H1 (cell line): ENCODE measurements around the gene RIMS1. TPM values are rescaled to one million over a fixed set of nuclear protein-coding genes. Genes with fewer than 3 reads are reported as not detected.

Experiments used
- CTCF ChIA-PET: fragments of 300-600 bp; sonication (Branson Sonifier 250); formaldehyde crosslinking; loops from one replicate; lab custom pipeline; 2021; ENCODE audit not compliant: partially characterized antibody; lab: Charles Lee
- POLR2A ChIA-PET: fragments of 300-600 bp; sonication (Branson Sonifier 250); formaldehyde crosslinking; loops from one replicate; lab custom pipeline; 2021; ENCODE audit warnings: inconsistent platforms; ENCODE audit not compliant: partially characterized antibody; lab: Charles Lee
- DNase-seq, 2 experiments: peaks; one replicate each; pipeline versions ENCODE4 v3.0.0 to v3.0.0-alpha.2; 2010 to 2022; ENCODE audit warnings: low spot score in 2 of 2, low read depth in 1 of 2, mixed read lengths in 1 of 2
- FAIRE-seq: peaks from 2 replicates; lab custom pipeline; 2011; peaks lifted over from hg19 to GRCh38; lab: Jason Lieb, UNC
- H2AFZ ChIP-seq: 2 replicates; pipeline ENCODE4 v1.8.1; 2012; ENCODE audit warnings: low read length, inconsistent platforms
- H2AK5ac ChIP-seq: 2 replicates; pipeline ENCODE4 v1.6.1; 2013; ENCODE audit warnings: low read depth, low read length
- H2BK120ac ChIP-seq: replicated peaks from 2 replicates; pipeline ENCODE3; 2013; ENCODE audit warnings: low read depth, low read length, inconsistent platforms
- H2BK12ac ChIP-seq: 2 replicates; pipeline ENCODE4 v1.6.1; 2013; ENCODE audit warnings: low read depth, low read length
- H2BK15ac ChIP-seq: 2 replicates; pipeline ENCODE4 v1.6.1; 2013; ENCODE audit warnings: low read length
- H2BK20ac ChIP-seq: 2 replicates; pipeline ENCODE4 v1.6.1; 2013; ENCODE audit warnings: low read length
- H2BK5ac ChIP-seq: 2 replicates; pipeline ENCODE4 v1.6.1; 2013; ENCODE audit warnings: low read depth, low read length
- H3K14ac ChIP-seq: 2 replicates; pipeline ENCODE4 v1.6.1; 2013; ENCODE audit warnings: inconsistent platforms; ENCODE audit not compliant: insufficient read length
- H3K18ac ChIP-seq: 2 replicates; pipeline ENCODE4 v1.6.1; 2013; ENCODE audit warnings: low read length; ENCODE audit errors: extremely low read depth
- H3K23ac ChIP-seq: 2 replicates; pipeline ENCODE4 v1.6.1; 2013; ENCODE audit warnings: inconsistent platforms; ENCODE audit not compliant: insufficient read length
- H3K23me2 ChIP-seq: 2 replicates; pipeline ENCODE4 v1.6.1; 2013; ENCODE audit warnings: low read depth, low read length
- H3K27ac ChIP-seq: 2 replicates; pipeline ENCODE4 v1.6.1; 2011; ENCODE audit warnings: low read depth, low read length, inconsistent platforms
- H3K27me3 ChIP-seq, 4 experiments: replicated peaks in 1 of 4; 1 replicate in 1 of 4; 2 replicates in 3 of 4; pipeline versions ENCODE4 v1.6.1 to v1.8.1; 2011 to 2013; ENCODE audit warnings: low read length in 3 of 4, mild to moderate bottlenecking in 3 of 4, inconsistent platforms in 2 of 4, mixed read lengths in 2 of 4, moderate library complexity in 1 of 4; ENCODE audit not compliant: control insufficient read depth in 3 of 4, insufficient read depth in 3 of 4; ENCODE audit errors: extremely low read depth in 1 of 4
- H3K36me3 ChIP-seq, 4 experiments: 2 replicates each; pipeline versions ENCODE4 v1.6.1 to v1.8.1; 2011 to 2013; ENCODE audit warnings: mild to moderate bottlenecking in 4 of 4, low read length in 3 of 4, moderate library complexity in 2 of 4, control low read depth in 1 of 4, inconsistent platforms in 1 of 4; ENCODE audit not compliant: insufficient read depth in 4 of 4, control insufficient read depth in 2 of 4
- H3K4ac ChIP-seq: replicated peaks from 2 replicates; pipeline ENCODE3; 2013; ENCODE audit warnings: low read length, low read depth, mixed read lengths, inconsistent platforms; ENCODE audit not compliant: insufficient read length
- H3K4me1 ChIP-seq, 4 experiments: replicated peaks in 1 of 4; 1 replicate in 1 of 4; 2 replicates in 3 of 4; pipeline versions ENCODE4 v1.6.1 to v1.8.1; 2011 to 2013; ENCODE audit warnings: low read length in 3 of 4, inconsistent platforms in 2 of 4, mixed read lengths in 1 of 4; ENCODE audit not compliant: insufficient read depth in 4 of 4, control insufficient read depth in 3 of 4
- H3K4me2 ChIP-seq, 2 experiments: 2 replicates each; pipeline versions ENCODE4 v1.6.1 to v1.8.1; 2011 to 2013; ENCODE audit warnings: low read depth in 2 of 2, low read length in 2 of 2, control low read depth in 1 of 2, inconsistent platforms in 1 of 2, mild to moderate bottlenecking in 1 of 2; ENCODE audit not compliant: insufficient read depth in 1 of 2
- H3K4me3 ChIP-seq, 4 experiments: fragments of 200-600, 300-600 bp in 1 of 4; sonication (generic), shearing (Covaris generic), sonication (Bioruptor Twin) in 1 of 4; 2 replicates each; pipeline versions ENCODE4 v1.5.1 to v1.8.1; 2011 to 2016; ENCODE audit warnings: low read length in 4 of 4, low read depth in 3 of 4, control low read depth in 2 of 4, inconsistent platforms in 2 of 4, mild to moderate bottlenecking in 2 of 4, mixed read lengths in 1 of 4, moderate library complexity in 1 of 4; ENCODE audit not compliant: insufficient read depth in 2 of 4; ENCODE audit errors: extremely low read depth in 1 of 4
- H3K56ac ChIP-seq: replicated peaks from 2 replicates; pipeline ENCODE3; 2013; ENCODE audit warnings: low read depth, mild to moderate bottlenecking, mixed read lengths, low read length, inconsistent platforms; ENCODE audit not compliant: insufficient read length
- H3K79me1 ChIP-seq: 2 replicates; pipeline ENCODE4 v1.6.1; 2013; ENCODE audit warnings: low read depth, low read length, control low read depth
- H3K79me2 ChIP-seq, 2 experiments: 2 replicates each; pipeline versions ENCODE4 v1.6.1 to v1.8.1; 2012 to 2013; ENCODE audit warnings: low read length in 2 of 2, mild to moderate bottlenecking in 2 of 2, inconsistent platforms in 1 of 2; ENCODE audit not compliant: insufficient read depth in 2 of 2, control insufficient read depth in 1 of 2
- H3K9ac ChIP-seq, 4 experiments: replicated peaks in 1 of 4; 1 replicate in 1 of 4; 2 replicates in 3 of 4; pipeline versions ENCODE4 v1.6.1 to v1.8.1; 2011 to 2013; ENCODE audit warnings: low read depth in 3 of 4, low read length in 3 of 4, control low read depth in 2 of 4, mild to moderate bottlenecking in 2 of 4, moderate library complexity in 2 of 4, inconsistent platforms in 1 of 4; ENCODE audit errors: extremely low read depth in 1 of 4
- H3K9me3 ChIP-seq, 2 experiments: 2 replicates each; pipeline versions ENCODE4 v1.6.1 to v1.8.1; 2012 to 2013; ENCODE audit warnings: mild to moderate bottlenecking in 2 of 2, moderate library complexity in 2 of 2, control low read depth in 1 of 2, inconsistent platforms in 1 of 2, low read depth in 1 of 2, low read length in 1 of 2, mixed read lengths in 1 of 2; ENCODE audit not compliant: insufficient read depth in 2 of 2
- H4K20me1 ChIP-seq, 2 experiments: replicated peaks in 1 of 2; 2 replicates each; pipeline versions ENCODE3 to v1.8.1; 2011 to 2013; ENCODE audit warnings: inconsistent platforms in 2 of 2, low read length in 2 of 2, mild to moderate bottlenecking in 1 of 2; ENCODE audit not compliant: insufficient read depth in 2 of 2, control insufficient read depth in 1 of 2
- H4K5ac ChIP-seq: 2 replicates; pipeline ENCODE4 v1.6.1; 2013; ENCODE audit warnings: low read length, low read depth, mixed read lengths, inconsistent platforms; ENCODE audit not compliant: insufficient read length
- H4K8ac ChIP-seq: 2 replicates; pipeline ENCODE4 v1.8.0; 2013; ENCODE audit warnings: mild to moderate bottlenecking, moderate library complexity, low read length, inconsistent platforms; ENCODE audit not compliant: insufficient read depth; ENCODE audit errors: extremely low read depth
- H4K91ac ChIP-seq: replicated peaks from 2 replicates; pipeline ENCODE3; 2013; ENCODE audit warnings: low read length, mixed read lengths, inconsistent platforms; ENCODE audit not compliant: insufficient read length
- EP300 ChIP-seq, 2 experiments: IDR thresholded peaks; 1 replicate in 1 of 2; 2 replicates in 1 of 2; pipeline ENCODE4 v1.6.1; 2011 to 2012; ENCODE audit warnings: low read depth in 2 of 2, low read length in 2 of 2, mild to moderate bottlenecking in 2 of 2, borderline replicate concordance in 1 of 2, inconsistent platforms in 1 of 2, moderate library complexity in 1 of 2
- WGBS, 2 experiments: shearing (Covaris generic) in 1 of 2; methylation state at CpG; one replicate each; pipeline versions ENCODE4 v1.1.6 to v1.1.7; 2013 to 2015; ENCODE audit warnings: low lambda C conversion rate in 2 of 2, mixed read lengths in 2 of 2, inconsistent platforms in 1 of 2, low coverage in 1 of 2, missing lambda C conversion rate in 1 of 2; ENCODE audit not compliant: insufficient replicate concordance in 2 of 2, insufficient coverage in 1 of 2, insufficient read length in 1 of 2; ENCODE audit errors: extremely low coverage in 1 of 2, missing lambda C conversion rate in 1 of 2; 5-methylcytosine and 5-hydroxymethylcytosine counted together
- polyA plus RNA-seq, 7 experiments: library from polyadenylated mRNA; depleted of rRNA in 3 of 7; stranded (reverse) in 5 of 7; unstranded in 2 of 7; fragments of >200 nt in 5 of 7; fragments of 200-250 nt in 2 of 7; gene quantifications; 1 replicate in 5 of 7; 2 replicates in 1 of 7; 4 replicates in 1 of 7; pipeline versions ENCODE4 v1.2.1 to v1.2.3, GENCODE V29; 2011 to 2013; ENCODE audit warnings: missing spikeins in 2 of 7, mixed read lengths in 2 of 7
- total RNA-seq: library from RNA; stranded (reverse); fragmentation: NEBNext Ultra II Directional; extraction: Animal tissue kit (Norgen Biotek cat#: 25700); gene quantifications from 2 replicates; pipeline ENCODE4 v1.2.1, GENCODE V29; 2021

The RIMS1 gene
- total and polyA plus RNA-seq, 2 of the 8 experiments (the other 6 are each of a cell fraction or from before 2014, with no cell fraction given) = 0.63 to 2.3 TPM

GRCh38 chr6:72064399-72064975 lies 178.1 kb downstream of the RIMS1 start:
- H3K27me3 ChIP-seq = no peaks in the 10 kb centered on the region
- H3K4me1 ChIP-seq = peaks cover 0 to 5% (median 0%) of the 10 kb centered on the region in 4 experiments; a peak in 1 of 7 replicates
- H2AFZ ChIP-seq = no peak overlapping the region
- no peaks in the 10 kb centered on the region for H3K36me3 ChIP-seq
- H3K23me2 ChIP-seq = no peaks in the 10 kb centered on the region
- DNase-seq (no peak), FAIRE-seq (no peak)
- H2BK15ac ChIP-seq = no peak overlapping the region
- POLR2A ChIA-PET = no interaction called here
- H4K8ac ChIP-seq = no peak overlapping the region
- no peak overlapping the region for H4K91ac ChIP-seq
- TF ChIP-seq EP300 (IDR thresholded peaks at IDR 0.05; ENCODE audit: borderline replicate concordance in 1 of 2, low read depth in 2 of 2, low read length in 2 of 2) = no peak
- no peak overlapping the region for H3K14ac ChIP-seq
- H3K9ac ChIP-seq = no peak overlapping the region
- H3K56ac ChIP-seq = no peak overlapping the region
- no peak overlapping the region for H3K4me2 ChIP-seq
- H3K23ac ChIP-seq = no peak overlapping the region
- H3K79me1 ChIP-seq = no peaks in the 10 kb centered on the region
- WGBS, 2 experiments = 95% methylated on average over 7 of the region's 7 CpGs; no CpG with 5 or more reads in 1 of the 2 experiments
- H2BK120ac ChIP-seq = no peak overlapping the region
- no peak overlapping the region for H2BK20ac ChIP-seq
- no peak overlapping the region for H3K4me3 ChIP-seq
- H2AK5ac ChIP-seq = no peak overlapping the region
- no peaks in the 10 kb centered on the region for H3K9me3 ChIP-seq
- H3K27ac ChIP-seq = no peak overlapping the region
- no peak overlapping the region for H2BK12ac ChIP-seq
- H4K20me1 ChIP-seq = no peaks in the 10 kb centered on the region
- CTCF ChIA-PET = no interaction called here
- no peaks in the 10 kb centered on the region for H3K79me2 ChIP-seq
- no peak overlapping the region; the same call in 1 of the 2 replicates for H2BK5ac ChIP-seq
- H4K5ac ChIP-seq = no peak overlapping the region
- H3K4ac ChIP-seq = no peak overlapping the region
- no peak overlapping the region for H3K18ac ChIP-seq
